HFFc6 (cell line): ENCODE results near the gene STT3B. TPM values are rescaled to one million over a fixed set of nuclear protein-coding genes. Genes with fewer than 3 reads are reported as not detected.

Experiments
- DNase-seq: peaks from one replicate; pipeline ENCODE4 v3.0.0-alpha.2; 2018
- H3K27ac Mint-ChIP-seq: 2 replicates; pipeline ENCODE4 v1.8.0; 2020; ENCODE audit warnings: mild to moderate bottlenecking, mixed read lengths
- H3K27me3 Mint-ChIP-seq: 2 replicates; pipeline ENCODE4 v1.8.0; 2021; ENCODE audit warnings: mild to moderate bottlenecking, moderate library complexity, mixed read lengths; ENCODE audit not compliant: insufficient read depth
- H3K36me3 Mint-ChIP-seq: 2 replicates; pipeline ENCODE4 v1.8.0; 2021; ENCODE audit warnings: low read depth, mixed read lengths
- H3K4me1 Mint-ChIP-seq: 2 replicates; pipeline ENCODE4 v1.8.0; 2020; ENCODE audit warnings: low read depth, mixed read lengths
- H3K4me3 Mint-ChIP-seq: 2 replicates; pipeline ENCODE4 v1.8.0; 2020; ENCODE audit warnings: mild to moderate bottlenecking, moderate library complexity, mixed read lengths
- H3K9me3 Mint-ChIP-seq: 2 replicates; pipeline ENCODE4 v1.8.0; 2020; ENCODE audit warnings: mild to moderate bottlenecking, mixed read lengths
- total RNA-seq, 6 experiments: library from RNA; stranded (reverse); fragmentation: NEBNext Ultra II Directional; extraction: Animal tissue kit (Norgen Biotek cat#: 25700); gene quantifications; 2 replicates in 1 of 6; 3 replicates in 5 of 6; pipeline ENCODE4 v1.2.3, GENCODE V29; 2021
- TF ChIP-seq, protein P1 (sequence below): fragments of 200-600 bp; sonication (generic); IDR thresholded peaks from 2 replicates; pipeline ENCODE4 v1.5.0; 2021; ENCODE audit warnings: antibody characterized with exemption, mild to moderate bottlenecking

The STT3B gene
- total RNA-seq, 6 experiments from 2014 or later, result 124 to 153 (median 135) TPM

DNA sequence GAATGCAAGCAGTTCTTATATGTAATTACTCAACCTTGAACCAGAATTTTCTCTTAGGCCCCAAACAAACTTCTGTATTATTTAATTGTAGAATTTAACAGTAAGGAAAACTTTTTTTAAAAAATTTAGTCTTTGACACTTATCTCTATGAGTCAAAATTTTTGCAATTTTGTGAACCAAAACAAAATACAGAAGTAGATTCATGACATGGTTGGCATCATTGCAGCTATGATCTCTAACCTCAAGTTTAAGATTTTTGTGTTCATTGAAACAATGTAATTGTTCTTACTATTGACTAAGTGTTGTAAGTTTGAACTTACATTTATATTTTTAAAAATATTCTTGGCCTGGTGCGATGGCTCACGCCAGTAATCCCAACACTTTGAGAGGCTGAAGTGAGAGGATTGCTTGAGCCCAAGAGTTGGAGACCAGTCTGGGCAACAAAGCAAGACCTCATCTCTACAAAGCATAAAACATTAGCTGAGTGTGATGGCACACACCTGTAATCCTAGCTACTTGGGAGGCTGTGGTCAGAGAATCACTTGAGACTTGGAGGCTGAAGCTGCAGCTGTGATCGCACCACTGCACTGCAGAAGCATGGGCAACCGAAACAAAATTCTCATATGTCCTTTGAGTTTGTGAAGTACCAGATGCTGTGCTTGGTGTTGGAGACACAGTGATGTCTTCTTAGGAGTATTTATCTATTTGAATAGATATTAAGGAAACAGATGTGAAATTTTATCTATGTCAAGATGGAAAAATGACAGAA is 39.7 kb downstream of the STT3B start:
- H3K27me3 Mint-ChIP-seq, result no peaks in the 10 kb centered on the region
- no peaks in the 10 kb centered on the region for H3K36me3 Mint-ChIP-seq
- TF ChIP-seq, protein P1, sequence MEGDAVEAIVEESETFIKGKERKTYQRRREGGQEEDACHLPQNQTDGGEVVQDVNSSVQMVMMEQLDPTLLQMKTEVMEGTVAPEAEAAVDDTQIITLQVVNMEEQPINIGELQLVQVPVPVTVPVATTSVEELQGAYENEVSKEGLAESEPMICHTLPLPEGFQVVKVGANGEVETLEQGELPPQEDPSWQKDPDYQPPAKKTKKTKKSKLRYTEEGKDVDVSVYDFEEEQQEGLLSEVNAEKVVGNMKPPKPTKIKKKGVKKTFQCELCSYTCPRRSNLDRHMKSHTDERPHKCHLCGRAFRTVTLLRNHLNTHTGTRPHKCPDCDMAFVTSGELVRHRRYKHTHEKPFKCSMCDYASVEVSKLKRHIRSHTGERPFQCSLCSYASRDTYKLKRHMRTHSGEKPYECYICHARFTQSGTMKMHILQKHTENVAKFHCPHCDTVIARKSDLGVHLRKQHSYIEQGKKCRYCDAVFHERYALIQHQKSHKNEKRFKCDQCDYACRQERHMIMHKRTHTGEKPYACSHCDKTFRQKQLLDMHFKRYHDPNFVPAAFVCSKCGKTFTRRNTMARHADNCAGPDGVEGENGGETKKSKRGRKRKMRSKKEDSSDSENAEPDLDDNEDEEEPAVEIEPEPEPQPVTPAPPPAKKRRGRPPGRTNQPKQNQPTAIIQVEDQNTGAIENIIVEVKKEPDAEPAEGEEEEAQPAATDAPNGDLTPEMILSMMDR, result no peak
- no peaks in the 10 kb centered on the region for H3K9me3 Mint-ChIP-seq
- no peak for DNase-seq
- H3K4me3 Mint-ChIP-seq, result no peak overlapping the region
- H3K27ac Mint-ChIP-seq, result no peak overlapping the region
- H3K4me1 Mint-ChIP-seq, result peaks cover 25% of the 10 kb centered on the region

DNA sequence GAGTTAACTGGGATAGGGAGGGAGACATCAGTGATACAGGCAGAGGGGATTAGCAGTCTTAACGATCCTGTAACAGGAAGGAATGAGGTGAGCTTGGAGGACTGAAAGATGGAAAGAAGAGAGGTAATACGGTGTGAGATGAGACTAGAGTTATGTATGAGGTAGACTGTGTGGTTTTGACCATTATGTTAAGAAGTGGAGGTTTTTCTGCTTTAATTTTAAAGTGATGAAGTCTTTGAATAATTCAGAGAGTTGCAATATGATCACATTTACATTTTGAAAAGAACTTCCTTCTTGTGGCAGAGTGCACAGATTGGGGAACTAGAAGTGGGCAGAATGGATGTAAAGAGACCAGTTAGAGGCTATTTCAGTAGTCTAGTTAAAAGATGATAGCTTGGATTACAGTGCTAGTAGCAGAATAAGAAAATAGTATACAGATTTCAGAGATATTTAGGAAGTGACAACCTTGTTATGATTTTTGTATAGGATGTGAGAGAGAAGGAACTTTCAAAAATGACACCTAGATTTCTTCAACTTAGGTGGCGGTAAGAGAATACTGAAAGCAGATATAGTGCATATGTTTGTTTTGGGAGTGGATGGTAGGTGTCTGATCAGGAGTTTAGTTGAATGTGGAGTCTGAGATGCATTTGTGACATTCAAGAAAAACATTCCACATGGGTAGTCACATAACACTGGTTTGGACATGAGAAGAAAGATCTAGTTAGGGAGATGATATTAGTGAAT is 40.5 kb downstream of the STT3B start:
- Mint-ChIP-seq H3K4me1 (peaks cover 20% of the 10 kb centered on the region), H3K4me3 (no peak overlapping the region), H3K27me3 (no peaks in the 10 kb centered on the region), H3K36me3 (no peaks in the 10 kb centered on the region), H3K27ac (no peak overlapping the region), H3K9me3 (no peaks in the 10 kb centered on the region)
- DNase-seq, result no peak
- TF ChIP-seq, protein P1, result no peak

DNA sequence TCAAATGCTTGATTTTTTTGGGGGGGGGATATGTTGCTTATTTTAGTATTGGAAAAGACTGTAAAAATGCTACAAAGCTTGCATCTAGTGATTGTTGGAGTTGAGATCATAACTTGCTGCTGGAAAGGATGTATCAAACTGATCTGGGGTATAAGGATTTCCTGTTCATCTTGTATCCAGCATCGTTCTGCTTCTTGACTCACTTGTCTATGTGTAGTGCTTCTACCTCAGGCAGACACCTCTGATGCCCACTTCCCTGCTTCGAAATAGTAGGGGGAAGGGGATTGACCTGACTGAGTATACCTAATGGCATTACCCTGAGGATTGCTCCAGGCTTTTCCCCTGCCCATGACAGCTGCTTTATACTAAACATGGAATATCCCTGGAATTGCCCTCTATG is 42.7 kb downstream of the STT3B start:
- Mint-ChIP-seq H3K27me3 (no peaks in the 10 kb centered on the region), H3K4me1 (peaks cover 18% of the 10 kb centered on the region; the same call in 1 of the 2 replicates), H3K27ac (no peak overlapping the region), H3K36me3 (no peaks in the 10 kb centered on the region), H3K4me3 (no peak overlapping the region), H3K9me3 (no peaks in the 10 kb centered on the region)
- TF ChIP-seq, protein P1, result no peak
- DNase-seq, result no peak

DNA sequence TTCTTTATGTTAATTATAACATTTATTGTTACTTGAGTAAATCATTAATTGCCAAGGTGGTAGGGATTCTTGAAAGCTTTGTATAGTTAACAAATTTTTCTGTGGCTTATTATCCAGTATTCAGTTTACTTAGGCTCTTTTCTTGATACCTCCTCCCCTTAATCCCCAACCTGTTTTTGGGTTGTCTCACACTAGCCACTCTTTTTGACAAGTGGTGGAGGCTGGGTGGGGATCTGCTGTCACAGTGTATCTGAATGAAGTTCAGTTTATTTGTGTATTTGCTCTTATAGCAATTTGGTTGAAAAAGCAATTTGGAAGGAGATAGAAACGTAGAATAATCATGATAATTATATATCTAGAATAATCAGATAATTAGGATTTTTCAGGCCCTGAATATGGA is 43.8 kb downstream of the STT3B start:
- TF ChIP-seq, protein P1, result no peak
- H3K4me1 Mint-ChIP-seq, result peaks cover 21% of the 10 kb centered on the region
- peaks cover 2% of the 10 kb centered on the region for H3K36me3 Mint-ChIP-seq
- DNase-seq, result no peak
- no peaks in the 10 kb centered on the region for H3K9me3 Mint-ChIP-seq
- no peak overlapping the region for H3K4me3 Mint-ChIP-seq
- H3K27ac Mint-ChIP-seq, result no peak overlapping the region
- H3K27me3 Mint-ChIP-seq, result no peaks in the 10 kb centered on the region

DNA sequence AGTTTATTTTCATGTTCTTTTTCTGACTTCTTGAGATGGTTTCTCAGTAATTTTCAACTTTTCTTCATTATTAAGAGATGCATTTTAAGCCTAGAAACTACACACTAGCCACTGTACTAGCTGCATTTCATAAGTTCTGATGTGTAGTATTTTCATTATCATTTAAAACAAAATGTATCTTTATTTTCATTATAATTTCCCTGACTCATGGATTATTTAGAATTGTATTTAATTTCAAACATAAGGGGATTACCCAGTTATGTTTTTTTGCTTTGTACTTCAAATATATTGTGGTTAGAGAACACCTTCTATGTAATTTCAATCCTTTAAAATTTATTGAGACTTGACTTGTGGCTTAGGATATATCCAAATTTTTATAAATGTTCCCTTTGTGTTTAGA is 44.5 kb downstream of the STT3B start:
- no peak overlapping the region for H3K4me3 Mint-ChIP-seq
- no peaks in the 10 kb centered on the region for H3K27me3 Mint-ChIP-seq
- DNase-seq, result no peak
- no peaks in the 10 kb centered on the region for H3K9me3 Mint-ChIP-seq
- H3K36me3 Mint-ChIP-seq, result peaks cover 8% of the 10 kb centered on the region
- peaks cover 27% of the 10 kb centered on the region for H3K4me1 Mint-ChIP-seq
- no peak overlapping the region for H3K27ac Mint-ChIP-seq
- TF ChIP-seq, protein P1, result no peak
